ENCODE measurements around the gene TMEM30A.

The TMEM30A gene

GRCh38 chr6:75301537-75301936 lies 16.9 kb upstream of the TMEM30A start:
- no peak for DNase-seq (ENCODE audit: low spot score)
- Histone ChIP-seq H3K36me3 (ENCODE audit: low read depth) (no peaks in the 10 kb centered on the region), H3K27ac (ENCODE audit: poor library complexity, severe bottlenecking) (no peak overlapping the region), H3K27me3 (ENCODE audit: insufficient read depth, poor library complexity, severe bottlenecking) (no peaks in the 10 kb centered on the region), H3K4me1 (ENCODE audit: insufficient read depth, poor library complexity, severe bottlenecking) (no peaks in the 10 kb centered on the region), H3K9me3 (ENCODE audit: severe bottlenecking) (no peaks in the 10 kb centered on the region), H3K4me3 (ENCODE audit: severe bottlenecking) (no peak overlapping the region)
- TF ChIP-seq CTCF (IDR thresholded peaks at IDR 0.05; ENCODE audit: poor library complexity, severe bottlenecking): no peak
- no peak for ATAC-seq (ENCODE audit: low read depth)

DNA sequence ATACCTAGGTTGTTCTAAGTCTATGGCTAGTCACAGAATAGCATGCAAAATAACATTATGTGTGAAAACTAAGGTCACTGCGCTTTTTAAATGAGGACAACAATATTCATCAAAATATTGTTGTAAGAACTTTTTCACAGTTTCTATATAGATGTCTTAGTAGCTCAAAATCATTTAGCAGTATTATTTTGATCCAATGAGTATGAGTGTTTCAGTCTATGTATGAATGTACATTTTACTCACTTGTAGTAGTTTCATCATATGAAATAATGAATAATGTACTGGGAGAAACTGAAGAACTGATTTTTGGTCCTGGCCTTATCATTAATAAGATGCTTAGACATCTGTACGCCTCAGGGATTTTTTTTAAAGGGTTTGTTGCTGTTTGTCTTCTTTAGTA lies 16.5 kb upstream of the TMEM30A start:
- Histone ChIP-seq H3K27me3 (ENCODE audit: insufficient read depth, poor library complexity, severe bottlenecking) (no peaks in the 10 kb centered on the region), H3K4me3 (ENCODE audit: severe bottlenecking) (no peak overlapping the region), H3K27ac (ENCODE audit: poor library complexity, severe bottlenecking) (no peak overlapping the region), H3K4me1 (ENCODE audit: insufficient read depth, poor library complexity, severe bottlenecking) (no peaks in the 10 kb centered on the region), H3K36me3 (ENCODE audit: low read depth) (no peaks in the 10 kb centered on the region), H3K9me3 (ENCODE audit: severe bottlenecking) (no peaks in the 10 kb centered on the region)
- no peak for ATAC-seq (ENCODE audit: low read depth)
- no peak for TF ChIP-seq CTCF (IDR thresholded peaks at IDR 0.05; ENCODE audit: poor library complexity, severe bottlenecking)
- DNase-seq (ENCODE audit: low spot score): no peak

- TF ChIP-seq CTCF (IDR thresholded peaks at IDR 0.05; ENCODE audit: poor library complexity, severe bottlenecking): no peak
- no peak for ATAC-seq (ENCODE audit: low read depth)
- no peaks in the 10 kb centered on the region for H3K36me3 ChIP-seq (ENCODE audit: low read depth)
Measured at GRCh38 chr6:75300531-75300855, 15.9 kb upstream of the TMEM30A start.

DNA sequence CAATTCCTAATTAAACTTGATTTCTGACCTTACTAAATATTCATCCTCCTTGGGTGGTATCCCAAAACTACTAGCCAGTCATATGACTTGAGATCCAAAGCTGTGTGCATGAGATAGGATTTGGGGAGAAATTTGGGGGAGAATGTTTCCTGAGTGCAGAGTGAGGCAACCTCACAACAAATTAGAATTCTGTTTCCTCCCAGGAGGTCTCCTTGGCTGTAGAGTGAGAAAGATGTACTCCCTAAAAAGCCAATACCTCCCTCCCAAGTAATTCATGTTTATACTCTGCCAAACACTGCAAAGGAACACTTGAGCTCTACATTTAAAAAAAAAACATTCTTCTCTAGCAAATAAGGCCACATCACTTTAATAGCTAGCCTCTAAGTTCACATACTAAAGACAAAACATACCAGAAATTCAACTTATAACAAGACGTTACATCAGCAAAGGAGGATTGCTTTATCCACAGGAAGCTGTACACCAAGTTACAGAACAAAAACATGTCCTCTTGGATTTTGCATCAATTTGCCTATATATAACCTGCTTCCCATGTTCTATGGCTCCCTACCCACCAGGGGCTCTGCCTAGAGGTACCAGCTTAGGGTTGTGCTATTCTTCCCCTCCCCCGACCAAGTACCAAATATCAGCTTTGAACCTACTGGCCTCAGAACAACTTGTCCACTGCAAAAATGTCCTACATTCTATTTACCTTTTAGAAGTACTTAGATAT lies 15.4 kb upstream of the TMEM30A start:
- Histone ChIP-seq H3K9me3 (ENCODE audit: severe bottlenecking) (no peaks in the 10 kb centered on the region), H3K4me1 (ENCODE audit: insufficient read depth, poor library complexity, severe bottlenecking) (no peaks in the 10 kb centered on the region), H3K4me3 (ENCODE audit: severe bottlenecking) (no peak overlapping the region), H3K27ac (ENCODE audit: poor library complexity, severe bottlenecking) (no peak overlapping the region), H3K36me3 (ENCODE audit: low read depth) (no peaks in the 10 kb centered on the region), H3K27me3 (ENCODE audit: insufficient read depth, poor library complexity, severe bottlenecking) (no peaks in the 10 kb centered on the region)
- no peak for TF ChIP-seq CTCF (IDR thresholded peaks at IDR 0.05; ENCODE audit: poor library complexity, severe bottlenecking)
- DNase-seq (ENCODE audit: low spot score) (no peak), ATAC-seq (ENCODE audit: low read depth) (no peak)

More at GRCh38 chr6:75300531-75300855, 15.9 kb upstream of the TMEM30A start:
- Histone ChIP-seq H3K27me3 (ENCODE audit: insufficient read depth, poor library complexity, severe bottlenecking) (no peaks in the 10 kb centered on the region), H3K4me3 (ENCODE audit: severe bottlenecking) (no peak overlapping the region), H3K9me3 (ENCODE audit: severe bottlenecking) (no peaks in the 10 kb centered on the region), H3K4me1 (ENCODE audit: insufficient read depth, poor library complexity, severe bottlenecking) (no peaks in the 10 kb centered on the region), H3K27ac (ENCODE audit: poor library complexity, severe bottlenecking) (no peak overlapping the region)
- no peak for DNase-seq (ENCODE audit: low spot score)

All from RWPE2 (cell line).